Prostate gland (tissue), 2 donors: ENCODE measurements around the gene GRAMD1B. TPM values are rescaled to one million over a fixed set of nuclear protein-coding genes. Genes with fewer than 3 reads are reported as not detected.

Experiments used
- DNase-seq: peaks from one replicate; pipeline ENCODE4 v3.0.0-alpha.2; 2019; ENCODE audit warnings: low spot score
- H3K27ac ChIP-seq, 2 donors: fragments of 200-600 bp; sonication (generic); 2 replicates each; pipeline ENCODE4 v1.5.1; 2017 to 2019
- H3K27me3 ChIP-seq: fragments of 200-600 bp; sonication (generic); replicated peaks from 2 replicates; pipeline ENCODE4 v1.5.1; 2019; ENCODE audit not compliant: insufficient read depth
- H3K36me3 ChIP-seq, 2 donors: fragments of 200-600 bp; sonication (generic); 1 replicate in 1 of 2; 2 replicates in 1 of 2; pipeline versions ENCODE4 v1.5.1 to v1.8.1; 2017 to 2019
- H3K4me1 ChIP-seq: fragments of 200-600 bp; sonication (generic); replicated peaks from 2 replicates; pipeline ENCODE4 v1.5.1; 2019
- H3K4me3 ChIP-seq, 2 donors: fragments of 200-600 bp; sonication (generic); 2 replicates each; pipeline ENCODE4 v1.5.1; 2017 to 2019
- H3K9me3 ChIP-seq: fragments of 200-600 bp; sonication (generic); 2 replicates; pipeline ENCODE4 v1.5.1; 2017
- POLR2A ChIP-seq: fragments of 450-650 bp; IDR thresholded peaks from one replicate; pipeline ENCODE4 v1.6.1; 2016; ENCODE audit warnings: antibody characterized with exemption, mild to moderate bottlenecking
- POLR2AphosphoS5 ChIP-seq: sonication (generic); formaldehyde crosslinking; IDR thresholded peaks from one replicate; pipeline ENCODE4 v1.6.1; 2017; ENCODE audit warnings: antibody characterized with exemption
- WGBS: methylation state at CpG from one replicate; pipeline ENCODE4 v1.1.5; 2018; 5-methylcytosine and 5-hydroxymethylcytosine counted together
- intact Hi-C: fragments of 100-400 bp; cut with DNase I; formaldehyde crosslinking; loops from one replicate; pipeline ENCODE4 v1.14.2; 2022
- total RNA-seq, 2 donors: library from RNA; depleted of rRNA; stranded (reverse); fragments of >200 nt; gene quantifications; one replicate each; pipeline ENCODE4 v1.1.0, GENCODE V29; 2016
- TF ChIP-seq, protein P1 (sequence below), 4 experiments: fragments of 200-600 bp in 2 of 4; fragments of 450-650 bp in 2 of 4; sonication (generic) in 2 of 4; IDR thresholded peaks; 1 replicate in 3 of 4; 2 replicates in 1 of 4; pipeline ENCODE4 v1.5.1; 2016 to 2019; ENCODE audit warnings: antibody characterized with exemption in 4 of 4, mild to moderate bottlenecking in 2 of 4, moderate library complexity in 2 of 4

GRAMD1B gene
- total RNA-seq, 2 donors from 2014 or later = 4.5 to 27.2 TPM

- no peaks in the 10 kb centered on the region for H3K36me3 ChIP-seq
- intact Hi-C loops = loop anchor here (5.0 kb wide), 1 partner anchor 71 kb away; no protein-coding TSS in a partner anchor
- no peaks in the 10 kb centered on the region for H3K4me1 ChIP-seq
- H3K9me3 ChIP-seq = no peaks in the 10 kb centered on the region
- H3K27ac ChIP-seq = no peak overlapping the region
- H3K4me3 ChIP-seq = no peak overlapping the region
- no peak for DNase-seq
- no peak for TF ChIP-seq POLR2AphosphoS5
- no peak for TF ChIP-seq POLR2A
- no peaks in the 10 kb centered on the region for H3K27me3 ChIP-seq
- WGBS = 72% methylated on average over 4 of the region's 4 CpGs
These were observed 23.5 kb upstream of the GRAMD1B start for GRCh38 chr11:123406441-123407129.

- H3K27ac ChIP-seq = no peak overlapping the region
- intact Hi-C loops = loop anchor here (5.0 kb wide), 1 partner anchor 70 kb away; no protein-coding TSS in a partner anchor
- 7% methylated on average over 7 of the region's 7 CpGs for WGBS
- no peaks in the 10 kb centered on the region for H3K4me1 ChIP-seq
- no peaks in the 10 kb centered on the region for H3K9me3 ChIP-seq
- H3K27me3 ChIP-seq = no peaks in the 10 kb centered on the region
- H3K36me3 ChIP-seq = no peaks in the 10 kb centered on the region
- no peak overlapping the region for H3K4me3 ChIP-seq
- peak; percentile 68 for DNase-seq
- TF ChIP-seq POLR2AphosphoS5 (peak; percentile 25), POLR2A (no peak)
- TF ChIP-seq, protein P1, sequence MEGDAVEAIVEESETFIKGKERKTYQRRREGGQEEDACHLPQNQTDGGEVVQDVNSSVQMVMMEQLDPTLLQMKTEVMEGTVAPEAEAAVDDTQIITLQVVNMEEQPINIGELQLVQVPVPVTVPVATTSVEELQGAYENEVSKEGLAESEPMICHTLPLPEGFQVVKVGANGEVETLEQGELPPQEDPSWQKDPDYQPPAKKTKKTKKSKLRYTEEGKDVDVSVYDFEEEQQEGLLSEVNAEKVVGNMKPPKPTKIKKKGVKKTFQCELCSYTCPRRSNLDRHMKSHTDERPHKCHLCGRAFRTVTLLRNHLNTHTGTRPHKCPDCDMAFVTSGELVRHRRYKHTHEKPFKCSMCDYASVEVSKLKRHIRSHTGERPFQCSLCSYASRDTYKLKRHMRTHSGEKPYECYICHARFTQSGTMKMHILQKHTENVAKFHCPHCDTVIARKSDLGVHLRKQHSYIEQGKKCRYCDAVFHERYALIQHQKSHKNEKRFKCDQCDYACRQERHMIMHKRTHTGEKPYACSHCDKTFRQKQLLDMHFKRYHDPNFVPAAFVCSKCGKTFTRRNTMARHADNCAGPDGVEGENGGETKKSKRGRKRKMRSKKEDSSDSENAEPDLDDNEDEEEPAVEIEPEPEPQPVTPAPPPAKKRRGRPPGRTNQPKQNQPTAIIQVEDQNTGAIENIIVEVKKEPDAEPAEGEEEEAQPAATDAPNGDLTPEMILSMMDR (IDR thresholded peaks at IDR 0.05) = peak; percentile 23 to 72 (median 56)
These were observed 22.7 kb upstream of the GRAMD1B start for GRCh38 chr11:123407130-123407995.

DNA sequence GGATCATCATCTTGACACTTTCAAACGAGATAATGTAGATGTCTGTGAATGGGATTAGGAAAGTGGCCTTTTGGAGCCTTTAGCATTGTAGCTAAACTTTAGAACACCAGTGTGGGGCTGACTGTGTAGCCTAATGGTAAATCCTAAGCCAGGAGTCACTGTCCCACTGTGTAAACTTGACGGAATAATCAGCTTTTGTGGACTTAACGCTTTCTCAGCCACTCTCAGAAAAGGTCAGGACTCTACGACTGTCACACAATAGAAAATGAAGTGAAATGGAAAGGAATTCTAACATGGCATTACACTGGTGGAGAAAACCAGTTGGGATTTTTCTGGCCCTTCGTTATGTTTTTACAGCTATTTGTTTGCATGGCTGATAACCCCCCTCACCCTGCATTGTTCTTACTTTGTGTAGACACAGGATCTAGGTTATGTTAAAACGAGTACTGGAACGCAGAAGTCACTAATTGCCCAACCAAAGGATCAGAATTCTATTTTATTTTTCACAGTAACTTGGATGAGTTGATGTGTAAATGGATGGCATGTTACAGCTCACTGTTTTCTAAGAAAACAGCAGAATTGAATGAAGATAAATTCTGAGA is 22.0 kb upstream of the GRAMD1B start:
- intact Hi-C loops = loop anchor here (5.0 kb wide), 1 partner anchor 69 kb away; no protein-coding TSS in a partner anchor
- WGBS = 46% methylated on average over 7 of the region's 7 CpGs
- H3K36me3 ChIP-seq = no peaks in the 10 kb centered on the region
- H3K4me3 ChIP-seq = no peak overlapping the region
- no peaks in the 10 kb centered on the region for H3K9me3 ChIP-seq
- no peak overlapping the region for H3K27ac ChIP-seq
- no peaks in the 10 kb centered on the region for H3K4me1 ChIP-seq
- DNase-seq = no peak
- TF ChIP-seq, protein P1 (IDR thresholded peaks at IDR 0.05) = no peak
- no peak for TF ChIP-seq POLR2A
- TF ChIP-seq POLR2AphosphoS5 = no peak
- H3K27me3 ChIP-seq = no peaks in the 10 kb centered on the region

GRCh38 chr11:123408619-123409455 is 21.2 kb upstream of the GRAMD1B start:
- no peak for TF ChIP-seq POLR2AphosphoS5
- TF ChIP-seq POLR2A = no peak
- TF ChIP-seq, protein P1 (IDR thresholded peaks at IDR 0.05) = no peak

More at GRCh38 chr11:123408619-123409455, 21.2 kb upstream of the GRAMD1B start:
- no peaks in the 10 kb centered on the region for H3K9me3 ChIP-seq
- H3K4me1 ChIP-seq = no peaks in the 10 kb centered on the region
- WGBS = 65% methylated on average over 8 of the region's 8 CpGs
- intact Hi-C loops = loop anchor here (5.0 kb wide), 1 partner anchor 68 kb away; no protein-coding TSS in a partner anchor
- H3K4me3 ChIP-seq = no peak overlapping the region
- no peaks in the 10 kb centered on the region for H3K36me3 ChIP-seq
- no peak for DNase-seq
- H3K27ac ChIP-seq = no peak overlapping the region
- H3K27me3 ChIP-seq = no peaks in the 10 kb centered on the region
